Skeletal muscle tissue (tissue), 4 donors: ENCODE measurements around the gene MNT. TPM values are rescaled to one million over a fixed set of nuclear protein-coding genes. Genes with fewer than 3 reads are reported as not detected.
A peak's percentile ranks its signal among the peaks of the same experiment; 100 is the strongest.

Experiments used
- H3K27ac ChIP-seq: one replicate; pipeline ENCODE4 v1.7.0; 2013; ENCODE audit warnings: mild to moderate bottlenecking, low read depth, low read length, inconsistent platforms
- H3K27me3 ChIP-seq, 3 donors: one replicate each; pipeline ENCODE4 v1.7.0; 2013; ENCODE audit warnings: low read length in 3 of 3; ENCODE audit not compliant: control insufficient read depth in 3 of 3, insufficient read depth in 3 of 3
- H3K36me3 ChIP-seq, 3 donors: one replicate each; pipeline ENCODE4 v1.7.0; 2013; ENCODE audit warnings: low read length in 3 of 3; ENCODE audit not compliant: control insufficient read depth in 3 of 3, insufficient read depth in 3 of 3
- H3K4me1 ChIP-seq, 3 donors: one replicate each; pipeline ENCODE4 v1.7.0; 2013; ENCODE audit warnings: low read length in 3 of 3, mild to moderate bottlenecking in 3 of 3; ENCODE audit not compliant: control insufficient read depth in 3 of 3, insufficient read depth in 3 of 3
- H3K4me3 ChIP-seq, 3 donors: one replicate each; pipeline ENCODE4 v1.7.0; 2013; ENCODE audit warnings: low read length in 3 of 3
- H3K9ac ChIP-seq, 3 donors: one replicate each; pipeline ENCODE4 v1.7.0; 2013; ENCODE audit warnings: low read length in 3 of 3, mild to moderate bottlenecking in 3 of 3, moderate library complexity in 2 of 3, low read depth in 1 of 3
- H3K9me3 ChIP-seq, 3 donors: one replicate each; pipeline ENCODE4 v1.7.0; 2013; ENCODE audit warnings: low read length in 3 of 3; ENCODE audit not compliant: control insufficient read depth in 3 of 3
- total RNA-seq: library from RNA; depleted of rRNA; stranded (reverse); fragments of >200 nt; gene quantifications from one replicate; pipeline ENCODE4 v1.2.3, GENCODE V29; 2014
- donor health status: Osteomylitis.

The MNT gene
- total RNA-seq, 1 donor from 2014 or later = 5.2 TPM

- Histone ChIP-seq H3K4me3 (peak overlapping the region; percentile 65 to 99 (median 73)), H3K27ac (no peak overlapping the region)
Observed at GRCh38 chr17:2403044-2403443, 2.2 kb upstream of the MNT start.

DNA sequence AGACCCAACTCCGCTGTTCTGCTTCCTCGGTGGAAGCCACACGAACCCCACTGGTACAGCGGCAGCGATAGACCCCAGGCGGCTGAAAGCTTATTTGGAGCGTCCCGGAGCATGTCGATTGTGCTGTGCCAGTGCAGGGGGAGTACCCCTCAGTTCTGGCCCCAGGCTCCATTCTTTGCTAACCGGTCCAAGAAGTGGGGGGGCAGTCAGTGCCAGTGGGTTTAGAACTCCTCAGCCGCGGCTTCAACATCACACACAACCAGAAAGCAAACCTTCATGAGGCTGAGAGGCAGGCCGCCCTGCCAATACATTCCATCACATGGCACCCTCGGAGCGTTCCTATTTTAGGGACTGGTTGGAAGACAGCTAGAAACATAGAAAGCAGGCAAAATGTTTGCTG is 1.7 kb upstream of the MNT start:
- H3K36me3 ChIP-seq = peaks cover 0 to 4% (median 0%) of the 10 kb centered on the region in 3 donors

More at GRCh38 chr17:2403044-2403443, 2.2 kb upstream of the MNT start:
- no peaks in the 10 kb centered on the region for H3K9me3 ChIP-seq
- H3K9ac ChIP-seq = peak overlapping the region in 1 of 3 donors; percentile 79
- H3K36me3 ChIP-seq = peaks cover 0 to 4% (median 0%) of the 10 kb centered on the region in 3 donors
- no peaks in the 10 kb centered on the region for H3K27me3 ChIP-seq
- peaks cover 54 to 59% (median 58%) of the 10 kb centered on the region in 3 donors for H3K4me1 ChIP-seq

DNA sequence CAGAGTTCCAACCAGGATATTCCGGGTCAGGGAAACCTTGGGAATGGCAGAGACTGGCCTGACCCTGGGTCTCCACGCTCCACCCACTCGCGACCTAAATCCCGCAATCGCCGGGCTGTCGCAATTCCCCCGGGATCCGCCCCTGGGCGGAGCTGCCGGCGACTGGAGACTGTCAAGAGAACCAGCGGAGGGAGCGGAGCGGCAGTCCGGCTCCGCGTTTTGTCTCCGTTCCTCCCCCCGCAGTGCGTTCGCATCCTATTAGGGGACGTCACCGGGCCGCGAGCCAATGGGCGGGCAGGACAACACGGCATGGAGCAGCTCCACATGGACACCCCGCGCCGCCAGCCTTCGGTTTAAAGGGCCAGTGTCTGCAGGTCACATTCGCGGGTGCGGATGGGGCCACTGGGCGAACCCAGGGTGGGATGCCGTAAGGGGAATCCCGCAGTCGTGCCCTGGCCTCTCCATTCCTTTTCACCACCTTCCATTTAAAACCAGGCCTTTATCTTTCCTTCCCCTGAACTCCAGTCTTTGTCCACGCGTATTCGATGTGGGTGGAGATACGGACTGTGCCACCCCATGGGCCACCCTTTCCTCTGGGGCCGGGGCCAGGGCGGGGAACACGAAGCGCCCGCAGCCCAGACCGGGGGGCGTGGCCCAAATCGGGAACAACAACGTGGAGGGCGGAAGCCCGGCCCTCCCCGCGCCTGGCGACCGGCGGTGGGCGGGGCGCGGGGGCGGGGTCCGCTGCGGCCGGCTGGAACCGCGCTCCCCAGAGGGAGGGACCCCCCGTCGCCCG is 764 bp upstream of the MNT start:
- peaks cover 58 to 62% (median 61%) of the 10 kb centered on the region in 3 donors for H3K4me1 ChIP-seq

More for the DNA sequence above, 1.7 kb upstream of the MNT start:
- no peaks in the 10 kb centered on the region for H3K9me3 ChIP-seq
- peak overlapping the region; percentile 63 to 79 (median 71) for H3K9ac ChIP-seq
- peaks cover 58 to 63% (median 61%) of the 10 kb centered on the region in 3 donors for H3K4me1 ChIP-seq
- peak overlapping the region; percentile 73 for H3K27ac ChIP-seq
- no peaks in the 10 kb centered on the region for H3K27me3 ChIP-seq
- peak overlapping the region; percentile 65 to 99 (median 73) for H3K4me3 ChIP-seq

GRCh38 chr17:2400474-2400866 is 390 bp downstream of the MNT start:
- H3K27me3 ChIP-seq = no peaks in the 10 kb centered on the region
- peak overlapping the region; percentile 100 for H3K27ac ChIP-seq
- peaks cover 0 to 4% (median 0%) of the 10 kb centered on the region in 3 donors for H3K36me3 ChIP-seq
- H3K4me3 ChIP-seq = peak overlapping the region; percentile 80 to 99 (median 98)
- H3K9ac ChIP-seq = peak overlapping the region; percentile 98 to 99 (median 99)
- H3K9me3 ChIP-seq = no peaks in the 10 kb centered on the region
- peaks cover 62 to 65% (median 64%) of the 10 kb centered on the region in 3 donors for H3K4me1 ChIP-seq

More for the DNA sequence above, 764 bp upstream of the MNT start:
- Histone ChIP-seq H3K4me3 (peak overlapping the region; percentile 84 to 99 (median 89)), H3K36me3 (peaks cover 0 to 4% (median 0%) of the 10 kb centered on the region in 3 donors), H3K27me3 (no peaks in the 10 kb centered on the region), H3K9me3 (no peaks in the 10 kb centered on the region), H3K27ac (peak overlapping the region; percentile 100), H3K9ac (peak overlapping the region; percentile 96 to 99 (median 99))

DNA sequence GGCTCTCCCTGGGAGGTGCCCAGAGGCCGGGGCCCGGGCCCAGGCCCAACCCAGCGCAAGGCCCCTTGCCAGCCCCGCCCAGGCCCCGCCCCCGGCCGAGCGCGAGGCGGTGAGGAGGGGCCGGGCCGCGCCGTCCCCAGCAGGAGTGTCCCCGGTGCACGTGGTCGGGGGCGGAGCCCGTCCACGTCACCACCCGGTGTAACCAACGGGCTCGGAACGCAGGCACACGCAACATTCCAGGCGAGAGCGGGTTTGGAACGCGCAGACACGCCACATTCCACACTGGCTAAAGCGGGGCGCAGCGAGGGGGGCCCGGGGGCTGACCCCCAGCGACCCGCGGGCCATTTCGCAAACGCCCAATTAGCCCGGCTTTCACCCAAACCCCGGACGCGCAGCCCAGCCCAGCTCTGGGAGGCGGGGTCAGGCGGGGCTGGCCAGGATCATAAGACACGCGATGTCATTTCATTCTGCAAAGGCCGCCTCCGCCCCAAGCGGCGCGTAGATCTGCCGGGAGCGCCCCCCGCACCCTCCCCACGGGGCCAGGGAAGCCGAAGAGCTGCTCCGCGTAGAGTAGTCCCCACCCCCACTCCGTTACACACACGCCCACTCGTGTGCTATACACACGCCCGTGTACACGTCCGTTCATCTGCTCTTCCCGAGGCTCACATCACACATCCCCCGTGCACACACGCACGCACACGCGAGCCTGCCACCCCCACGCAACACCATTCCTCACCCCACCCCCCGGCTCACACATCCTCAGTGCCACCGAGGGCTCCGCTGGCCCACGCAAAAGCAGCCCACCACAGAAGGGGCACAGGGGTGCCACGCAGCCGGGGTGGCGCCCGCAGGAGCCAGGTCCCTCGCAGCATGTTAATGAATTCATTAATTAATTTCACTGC is 1.0 kb downstream of the MNT start:
- Histone ChIP-seq H3K4me1 (peaks cover 64 to 67% (median 66%) of the 10 kb centered on the region in 3 donors), H3K9ac (peak overlapping the region; percentile 98 to 99 (median 99)), H3K9me3 (no peaks in the 10 kb centered on the region), H3K27ac (peak overlapping the region; percentile 100), H3K36me3 (peaks cover 0 to 2% (median 0%) of the 10 kb centered on the region in 3 donors), H3K4me3 (peak overlapping the region; percentile 89 to 99 (median 98)), H3K27me3 (no peaks in the 10 kb centered on the region)

- Histone ChIP-seq H3K9ac (peak overlapping the region; percentile 96 to 99 (median 96)), H3K27ac (peak overlapping the region; percentile 100), H3K27me3 (no peaks in the 10 kb centered on the region), H3K4me3 (peak overlapping the region; percentile 88 to 90 (median 89)), H3K9me3 (no peaks in the 10 kb centered on the region), H3K36me3 (peaks cover 0 to 2% (median 0%) of the 10 kb centered on the region in 3 donors), H3K4me1 (peaks cover 66 to 75% (median 71%) of the 10 kb centered on the region in 3 donors)
Observed at GRCh38 chr17:2398655-2399571, 1.9 kb downstream of the MNT start.

GRCh38 chr17:2398182-2398581 is 2.7 kb downstream of the MNT start:
- H3K9me3 ChIP-seq = no peaks in the 10 kb centered on the region
- no peaks in the 10 kb centered on the region for H3K27me3 ChIP-seq
- peak overlapping the region; percentile 100 for H3K27ac ChIP-seq
- H3K4me3 ChIP-seq = peak overlapping the region; percentile 56 to 68 (median 68)
- peaks cover 59 to 67% (median 63%) of the 10 kb centered on the region in 3 donors for H3K4me1 ChIP-seq
- peaks cover 0 to 2% (median 0%) of the 10 kb centered on the region in 3 donors for H3K36me3 ChIP-seq
- peak overlapping the region; percentile 47 to 85 (median 81) for H3K9ac ChIP-seq

DNA sequence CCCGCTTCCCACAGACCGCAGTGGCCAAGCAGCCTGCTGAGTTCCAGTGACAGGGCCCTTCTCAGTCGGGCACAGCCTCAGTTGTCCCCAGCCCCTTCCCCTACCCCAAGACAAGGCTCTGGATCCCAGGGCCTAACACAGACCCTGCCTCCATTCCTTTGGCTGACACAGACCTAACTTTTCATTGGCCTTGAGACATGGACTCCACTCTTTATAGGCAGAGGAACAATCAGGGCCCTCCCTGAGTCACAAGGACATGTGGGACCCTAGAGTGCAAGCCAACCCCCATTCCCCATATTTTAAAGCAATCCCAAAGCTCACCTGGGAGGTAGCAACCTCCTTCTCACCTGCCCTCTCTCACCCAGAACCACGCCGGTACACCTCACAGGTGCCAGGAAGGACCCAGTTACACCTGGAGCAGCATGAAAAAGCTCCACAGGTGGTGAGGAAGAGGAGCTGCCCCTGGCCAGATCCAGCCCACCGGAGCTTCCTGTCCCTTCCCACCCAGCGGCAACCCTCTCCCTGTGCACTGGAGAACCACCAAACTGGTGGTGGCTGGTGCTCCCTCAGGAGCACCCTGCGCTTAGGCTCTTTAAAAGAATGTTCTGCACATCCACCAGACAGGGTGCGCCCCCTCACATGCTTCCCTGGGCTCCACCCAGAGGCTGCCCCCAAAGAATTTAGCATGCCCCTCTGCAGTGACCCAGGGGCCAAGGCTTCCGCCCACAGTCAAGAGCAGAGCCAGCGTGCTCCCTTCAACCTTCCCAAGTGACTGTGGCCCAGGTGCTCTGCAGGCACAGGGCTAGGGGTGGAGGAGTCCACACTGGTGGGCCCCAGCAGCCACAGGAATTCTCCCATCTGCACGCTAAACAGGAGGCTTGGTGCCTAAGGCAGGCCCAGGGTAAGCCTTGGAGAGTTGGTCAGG is 3.4 kb downstream of the MNT start:
- Histone ChIP-seq H3K27me3 (no peaks in the 10 kb centered on the region), H3K4me1 (peaks cover 52 to 61% (median 57%) of the 10 kb centered on the region in 3 donors), H3K36me3 (peaks cover 0 to 2% (median 0%) of the 10 kb centered on the region in 3 donors), H3K27ac (peak overlapping the region; percentile 100), H3K9me3 (no peaks in the 10 kb centered on the region), H3K9ac (peak overlapping the region; percentile 81 to 85 (median 83)), H3K4me3 (peak overlapping the region; percentile 66 to 69 (median 68))
